ENCODE measurements around the gene CYSLTR2.
"Not testable (repeated sequence)": the region's sequence is repeated elsewhere in the genome, so short reads cannot be mapped to it uniquely, and the experiment has no call there.

DNA sequence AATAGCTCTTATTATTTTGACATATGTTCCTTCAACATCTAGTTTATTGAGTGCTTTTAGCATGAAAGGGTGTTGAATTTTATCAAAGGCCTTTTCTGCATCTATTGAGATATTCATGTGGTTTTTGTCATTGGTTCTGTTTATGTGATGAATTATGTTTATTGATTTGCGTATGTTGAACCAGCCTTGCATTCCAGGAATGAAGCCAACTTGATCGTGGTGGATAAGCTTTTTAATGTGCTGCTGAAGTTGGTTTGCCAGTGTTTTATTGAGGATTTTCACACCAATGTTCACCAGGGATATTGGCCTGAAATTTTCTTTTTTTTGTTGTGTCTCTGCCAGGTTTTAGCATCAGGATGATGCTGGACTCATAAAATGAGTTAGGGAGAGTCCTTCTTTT lies 17.7 kb downstream of the CYSLTR2 start:
- TF ChIP-seq, protein P1, sequence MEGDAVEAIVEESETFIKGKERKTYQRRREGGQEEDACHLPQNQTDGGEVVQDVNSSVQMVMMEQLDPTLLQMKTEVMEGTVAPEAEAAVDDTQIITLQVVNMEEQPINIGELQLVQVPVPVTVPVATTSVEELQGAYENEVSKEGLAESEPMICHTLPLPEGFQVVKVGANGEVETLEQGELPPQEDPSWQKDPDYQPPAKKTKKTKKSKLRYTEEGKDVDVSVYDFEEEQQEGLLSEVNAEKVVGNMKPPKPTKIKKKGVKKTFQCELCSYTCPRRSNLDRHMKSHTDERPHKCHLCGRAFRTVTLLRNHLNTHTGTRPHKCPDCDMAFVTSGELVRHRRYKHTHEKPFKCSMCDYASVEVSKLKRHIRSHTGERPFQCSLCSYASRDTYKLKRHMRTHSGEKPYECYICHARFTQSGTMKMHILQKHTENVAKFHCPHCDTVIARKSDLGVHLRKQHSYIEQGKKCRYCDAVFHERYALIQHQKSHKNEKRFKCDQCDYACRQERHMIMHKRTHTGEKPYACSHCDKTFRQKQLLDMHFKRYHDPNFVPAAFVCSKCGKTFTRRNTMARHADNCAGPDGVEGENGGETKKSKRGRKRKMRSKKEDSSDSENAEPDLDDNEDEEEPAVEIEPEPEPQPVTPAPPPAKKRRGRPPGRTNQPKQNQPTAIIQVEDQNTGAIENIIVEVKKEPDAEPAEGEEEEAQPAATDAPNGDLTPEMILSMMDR (IDR thresholded peaks at IDR 0.05): not testable (repeated sequence)
- TF ChIP-seq POLR2A, POLR2AphosphoS5 (IDR thresholded peaks at IDR 0.05): not testable (repeated sequence)

Data from prostate gland (tissue), 2 donors.